Mononuclear cell (primary cell): ENCODE results near the gene PRELP. TPM values are rescaled to one million over a fixed set of nuclear protein-coding genes. Genes with fewer than 3 reads are reported as not detected.
"Not testable (repeated sequence)": the region's sequence is repeated elsewhere in the genome, so short reads cannot be mapped to it uniquely, and the experiment has no call there.

Source experiments
- H3K27me3 ChIP-seq: 2 replicates; pipeline ENCODE4 v1.6.0; 2011; ENCODE audit warnings: low read length, control low read depth; ENCODE audit not compliant: insufficient read depth
- H3K4me1 ChIP-seq: 2 replicates; pipeline ENCODE4 v1.5.1; 2011; ENCODE audit warnings: mild to moderate bottlenecking, low read length, control low read depth; ENCODE audit not compliant: insufficient read depth
- H3K4me3 ChIP-seq: 2 replicates; pipeline ENCODE4 v1.5.1; 2011; ENCODE audit warnings: mild to moderate bottlenecking, low read length, moderate library complexity
- H3K9me3 ChIP-seq: 2 replicates; pipeline ENCODE4 v1.5.1; 2011; ENCODE audit warnings: low read depth, mild to moderate bottlenecking, control low read depth, low read length
- total RNA-seq: library from RNA; depleted of rRNA; stranded (reverse); fragments of >200 nt; gene quantifications from one replicate; pipeline ENCODE4 v1.2.3, GENCODE V29; 2012

The PRELP gene
- not detected for total RNA-seq

DNA sequence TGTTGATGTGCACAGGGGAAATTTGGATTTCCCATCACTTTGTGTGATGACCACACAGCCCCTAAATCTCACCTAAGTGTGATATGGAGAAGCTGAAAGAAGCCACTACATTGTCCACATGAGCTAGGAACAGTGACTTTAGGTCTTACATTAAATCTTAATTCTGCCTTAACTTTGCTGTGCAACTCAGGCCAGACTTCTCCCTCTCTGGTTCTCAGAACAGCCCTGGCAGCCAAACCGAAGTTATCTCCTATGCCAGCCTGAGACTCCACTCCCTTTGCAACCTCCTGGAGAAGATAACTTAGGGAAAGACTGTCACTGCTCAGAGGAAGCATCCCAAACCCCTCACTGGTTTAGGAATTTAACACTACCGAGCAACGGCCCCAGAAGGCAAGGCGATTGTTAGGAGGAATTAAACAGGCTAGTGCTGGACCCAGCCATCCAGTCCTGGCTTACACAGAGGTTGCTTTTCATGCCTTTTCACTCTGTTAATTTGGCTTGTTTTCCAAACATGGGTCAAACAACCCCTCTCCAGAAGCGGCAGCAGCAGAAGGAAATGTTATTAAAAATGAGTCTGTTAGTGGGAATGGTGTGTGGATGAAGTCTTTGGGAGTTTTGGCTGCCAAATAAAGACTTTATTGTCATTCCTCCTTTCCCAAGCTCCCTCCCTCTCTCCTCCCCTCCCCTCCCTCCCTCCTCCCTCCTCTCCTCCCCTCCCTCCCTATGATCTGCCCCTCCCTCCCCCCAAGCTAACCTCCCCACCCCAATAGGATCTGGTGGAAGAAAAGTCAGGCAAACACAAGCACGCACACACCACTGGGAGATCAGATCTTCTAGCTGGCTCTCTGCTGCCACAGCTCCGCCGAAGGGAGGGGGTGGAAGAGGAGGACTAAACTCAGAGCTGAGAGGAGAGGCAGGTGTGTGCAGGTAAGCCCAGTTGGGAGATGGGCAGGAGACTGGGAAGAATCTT, at the start of gene PRELP:
Gene PRELP (plus strand): TSS at position 795 of the 970 bp plus-strand sequence. CDS start 7,379 bp downstream, outside the sequence.
- Histone ChIP-seq H3K27me3 (no peaks in the 10 kb centered on the region), H3K4me1 (peaks cover 6% of the 10 kb centered on the region), H3K4me3 (no peak within 1 kb of the TSS), H3K9me3 (no peaks in the 10 kb centered on the region)

DNA sequence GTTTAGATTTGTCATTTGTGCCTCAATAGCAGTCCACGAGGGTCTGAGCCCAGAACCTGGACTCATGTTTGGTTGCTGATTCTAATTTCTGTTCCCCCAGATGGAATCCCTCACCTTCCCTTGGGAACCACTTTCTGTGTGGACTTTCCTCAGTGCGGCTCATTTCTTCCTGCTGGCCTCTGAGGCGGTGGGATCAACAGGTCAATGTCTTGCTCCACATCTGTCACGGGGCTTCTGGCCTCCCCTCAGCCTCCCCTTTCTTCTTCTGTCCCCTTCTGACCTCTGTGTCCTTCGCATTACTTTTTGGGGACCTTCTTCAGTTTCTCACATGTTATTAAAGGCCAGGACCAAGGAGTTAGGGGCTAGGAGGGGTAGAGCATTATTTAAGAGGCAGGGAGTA, 49.2 kb upstream of the PRELP start:
- Histone ChIP-seq H3K27me3 (no peaks in the 10 kb centered on the region), H3K9me3 (no peaks in the 10 kb centered on the region), H3K4me3 (no peak overlapping the region), H3K4me1 (peaks cover 6% of the 10 kb centered on the region)

DNA sequence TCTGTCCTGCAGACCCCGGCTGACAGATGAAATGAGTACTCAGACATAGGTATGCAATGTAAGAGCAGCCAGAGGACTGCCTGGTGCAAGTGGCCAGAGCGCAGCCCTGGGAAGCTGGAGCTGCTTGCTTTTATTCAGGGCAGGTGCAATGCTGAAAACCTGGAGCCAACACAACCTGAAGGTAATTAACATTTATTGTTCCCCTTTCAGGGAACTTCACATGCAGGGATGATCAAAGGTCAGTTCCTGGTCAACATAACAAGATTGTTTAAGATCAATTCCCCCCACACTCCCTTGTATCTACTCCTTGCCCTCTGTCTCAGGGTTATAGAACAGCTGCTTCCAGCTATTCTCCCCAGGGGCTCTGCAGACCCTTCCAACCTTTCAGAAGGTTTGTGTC, 48.7 kb upstream of the PRELP start:
- no peaks in the 10 kb centered on the region for H3K9me3 ChIP-seq
- H3K4me3 ChIP-seq = no peak overlapping the region
- H3K27me3 ChIP-seq = no peaks in the 10 kb centered on the region
- peaks cover 6% of the 10 kb centered on the region for H3K4me1 ChIP-seq

DNA sequence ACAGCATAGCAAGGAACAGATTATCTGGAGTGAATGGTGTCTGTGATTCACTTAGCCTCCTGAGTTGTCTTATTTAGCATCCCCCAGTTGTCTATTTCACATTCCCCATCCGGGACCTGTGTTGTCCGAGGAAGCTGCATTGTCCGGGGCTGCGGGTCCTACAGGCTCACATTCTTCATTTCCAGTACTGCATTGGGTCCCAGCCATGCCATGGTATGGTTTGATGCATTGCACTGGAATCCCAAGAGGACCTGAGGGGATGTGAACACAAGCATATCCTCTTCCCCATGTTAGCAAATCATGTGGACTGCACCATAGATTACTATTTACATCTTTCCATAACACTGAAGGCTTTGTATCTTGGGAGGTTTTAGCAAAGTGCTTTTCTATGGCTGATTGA, 48.2 kb upstream of the PRELP start:
- Histone ChIP-seq H3K9me3 (no peaks in the 10 kb centered on the region), H3K4me3 (no peak overlapping the region), H3K4me1 (peaks cover 6% of the 10 kb centered on the region), H3K27me3 (no peaks in the 10 kb centered on the region)

DNA sequence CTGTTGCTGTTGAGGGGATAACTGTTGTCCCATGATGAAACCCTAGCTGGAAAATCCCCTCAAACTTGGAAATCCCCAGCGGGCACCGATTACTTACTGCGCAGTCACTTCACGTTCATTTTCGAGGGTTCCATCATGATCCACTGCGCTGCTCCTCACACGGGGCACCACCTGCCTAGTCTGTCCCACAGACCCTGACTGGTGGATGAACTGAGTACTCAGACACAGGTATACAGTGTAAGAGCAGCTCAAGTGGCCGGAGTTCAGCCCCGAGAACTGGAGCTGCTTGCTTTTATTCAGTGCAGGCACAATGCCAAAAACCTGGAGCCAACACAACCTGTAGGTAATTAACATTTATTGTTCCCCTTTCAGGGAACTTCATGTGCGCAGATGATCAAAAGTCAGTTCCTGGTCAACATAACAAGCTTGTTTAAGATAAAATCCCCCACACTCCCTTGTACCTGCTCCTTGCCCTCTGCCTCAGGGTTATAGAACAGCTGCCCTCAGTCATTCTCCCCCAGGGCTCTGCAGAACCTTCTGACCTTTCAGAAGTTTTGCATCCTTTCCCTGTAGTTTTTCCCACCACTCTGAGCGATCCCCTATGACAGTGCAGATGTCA, 46.5 kb upstream of the PRELP start:
- no peak overlapping the region for H3K4me3 ChIP-seq
- no peaks in the 10 kb centered on the region for H3K27me3 ChIP-seq
- H3K9me3 ChIP-seq = no peaks in the 10 kb centered on the region
- H3K4me1 ChIP-seq = peaks cover 6% of the 10 kb centered on the region

DNA sequence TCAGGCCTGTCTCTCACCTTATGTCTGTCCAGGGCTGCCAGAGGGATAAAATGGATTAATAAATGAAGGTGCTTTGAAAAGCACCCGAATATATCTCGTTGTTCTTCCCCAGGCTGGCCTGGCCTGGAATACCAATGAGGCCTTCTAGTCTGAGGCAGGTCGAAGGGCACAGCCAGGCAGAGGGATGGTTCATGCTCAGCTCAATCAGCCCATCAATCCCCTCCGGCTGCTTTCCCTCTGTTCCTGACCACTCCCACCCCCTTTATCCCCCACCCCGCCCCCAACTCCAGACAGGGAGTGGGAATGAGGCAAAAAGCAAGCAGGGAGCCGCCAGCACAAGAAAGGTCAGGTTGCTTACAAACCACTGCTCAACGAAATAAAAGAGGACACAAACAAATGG, 40.0 kb upstream of the PRELP start:
- Histone ChIP-seq H3K27me3 (no peaks in the 10 kb centered on the region), H3K9me3 (no peaks in the 10 kb centered on the region), H3K4me1 (no peaks in the 10 kb centered on the region), H3K4me3 (no peak overlapping the region)

DNA sequence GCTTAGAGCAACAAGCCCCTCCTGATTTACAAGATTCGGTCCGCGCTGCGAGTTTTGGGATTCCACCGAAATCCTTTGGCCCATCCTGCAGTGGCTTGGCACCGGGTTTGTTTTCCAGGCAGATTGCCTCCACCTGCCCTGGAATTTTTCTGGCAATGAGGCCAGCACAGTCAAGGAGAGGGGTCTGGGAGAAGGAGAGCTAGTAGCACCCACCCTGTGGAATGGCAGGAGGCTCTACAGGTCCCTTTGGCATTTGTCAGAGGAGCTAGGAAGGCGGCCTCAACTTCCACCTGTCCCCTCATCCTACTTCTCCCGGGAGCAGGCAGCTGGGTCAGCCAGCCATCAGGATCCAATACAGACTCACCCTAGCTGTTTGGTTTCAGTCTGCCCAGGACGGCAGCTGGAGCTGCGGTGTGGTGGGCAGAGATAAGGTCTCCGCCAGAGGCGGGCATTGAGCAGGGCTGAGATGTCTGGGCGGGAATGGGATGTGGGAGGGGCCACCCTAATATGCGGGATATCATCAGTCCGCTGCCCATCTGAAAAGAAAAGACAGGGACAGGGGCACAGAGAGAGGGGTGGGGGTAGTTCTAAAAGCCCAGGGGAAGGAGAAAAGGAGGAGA, 37.8 kb upstream of the PRELP start:
- Histone ChIP-seq H3K27me3 (no peaks in the 10 kb centered on the region), H3K4me3 (no peak overlapping the region), H3K9me3 (no peaks in the 10 kb centered on the region), H3K4me1 (no peaks in the 10 kb centered on the region)

DNA sequence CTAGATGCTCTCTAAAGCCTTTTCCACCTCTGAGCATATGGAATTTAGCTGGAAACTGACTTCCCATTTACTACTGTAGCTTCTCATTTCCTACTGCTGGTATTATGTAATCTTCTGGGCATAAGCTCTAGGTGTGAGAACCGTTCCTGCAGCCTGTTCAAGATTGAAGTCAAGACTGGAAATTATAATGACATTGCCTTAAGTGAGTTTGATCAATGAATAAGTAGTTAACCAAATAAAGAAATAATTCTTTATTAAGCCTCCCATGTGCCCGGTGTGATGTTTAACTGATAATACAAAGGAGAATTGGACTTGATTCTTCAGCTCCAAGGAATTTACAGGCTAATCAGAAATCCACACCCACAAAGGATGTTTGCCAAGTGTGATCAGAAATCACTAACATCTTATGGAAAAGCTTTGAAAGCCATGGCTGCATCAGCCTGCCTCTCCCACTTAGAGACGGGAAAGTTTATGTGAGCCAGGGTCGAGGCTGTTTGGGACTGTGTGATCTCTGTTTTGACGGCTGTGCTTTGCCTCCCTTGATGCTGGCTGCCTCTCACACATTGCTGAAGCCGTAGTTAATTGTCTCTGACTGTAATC, 36.4 kb upstream of the PRELP start:
- H3K27me3 ChIP-seq = no peaks in the 10 kb centered on the region
- H3K4me3 ChIP-seq = no peak overlapping the region
- no peaks in the 10 kb centered on the region for H3K9me3 ChIP-seq
- no peaks in the 10 kb centered on the region for H3K4me1 ChIP-seq

DNA sequence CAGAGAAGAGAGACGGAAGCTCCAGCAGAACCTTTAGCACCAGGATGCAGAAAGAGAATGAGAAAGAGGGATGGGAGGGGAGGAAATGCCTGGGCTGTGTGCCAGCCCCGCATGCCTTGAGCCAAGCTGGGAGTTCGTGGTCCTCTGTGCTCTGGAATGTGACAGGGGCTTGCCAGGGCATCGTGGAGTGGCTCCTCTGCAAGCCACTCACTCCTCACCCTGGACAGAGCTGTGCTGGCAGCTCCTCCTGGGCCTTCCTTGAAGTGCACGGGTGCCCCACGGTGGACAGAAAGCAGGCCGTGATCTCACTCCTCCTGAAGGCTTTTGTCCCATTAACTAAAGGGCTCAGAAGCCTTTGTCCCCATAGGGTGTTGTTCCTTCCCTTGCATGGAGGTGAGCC, 34.8 kb upstream of the PRELP start:
- Histone ChIP-seq H3K4me3 (no peak overlapping the region), H3K9me3 (no peaks in the 10 kb centered on the region), H3K27me3 (no peaks in the 10 kb centered on the region), H3K4me1 (no peaks in the 10 kb centered on the region)

DNA sequence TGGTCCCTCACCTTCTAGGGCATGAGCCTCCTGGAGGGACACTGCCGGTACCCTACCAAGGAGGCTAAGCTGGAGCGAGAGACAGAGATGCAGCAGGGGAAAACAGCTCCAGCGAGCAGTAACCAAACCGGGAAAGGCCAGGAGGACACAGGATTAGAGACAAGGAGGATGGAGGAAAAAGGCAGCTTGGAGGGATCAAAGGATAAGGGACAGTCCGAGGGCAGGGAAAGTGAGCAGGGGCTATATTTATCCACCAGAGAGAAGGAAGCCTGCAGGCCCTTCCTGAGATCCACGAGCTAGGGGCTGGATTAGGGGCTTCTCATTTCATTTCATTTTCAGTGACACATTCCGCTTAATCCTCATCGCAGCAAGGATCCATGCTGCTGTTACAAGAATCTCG, 33.8 kb upstream of the PRELP start:
- H3K27me3 ChIP-seq = no peaks in the 10 kb centered on the region
- peaks cover 2% of the 10 kb centered on the region for H3K4me1 ChIP-seq
- H3K9me3 ChIP-seq = no peaks in the 10 kb centered on the region
- no peak overlapping the region for H3K4me3 ChIP-seq

DNA sequence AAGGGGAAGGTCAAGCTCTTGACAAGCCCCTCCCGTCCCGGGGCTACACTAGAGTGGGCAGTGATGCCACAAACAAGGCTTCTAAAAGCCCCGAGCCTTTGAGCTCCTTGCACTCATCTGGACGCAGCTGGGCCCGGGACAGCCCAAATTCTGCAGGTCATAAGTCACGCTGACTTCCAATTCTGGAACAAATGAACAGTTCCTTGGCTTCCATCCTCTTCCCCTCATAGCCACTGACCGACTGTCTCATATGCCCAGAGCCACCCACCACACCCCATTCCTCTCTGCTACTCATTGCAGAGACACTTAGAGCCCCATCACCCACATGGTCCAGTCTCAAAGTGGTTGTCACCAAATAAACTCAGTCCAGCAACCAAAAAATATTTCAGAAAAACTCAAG, 32.8 kb upstream of the PRELP start:
- Histone ChIP-seq H3K4me1 (peaks cover 8% of the 10 kb centered on the region), H3K27me3 (no peaks in the 10 kb centered on the region), H3K9me3 (no peaks in the 10 kb centered on the region), H3K4me3 (no peak overlapping the region)

DNA sequence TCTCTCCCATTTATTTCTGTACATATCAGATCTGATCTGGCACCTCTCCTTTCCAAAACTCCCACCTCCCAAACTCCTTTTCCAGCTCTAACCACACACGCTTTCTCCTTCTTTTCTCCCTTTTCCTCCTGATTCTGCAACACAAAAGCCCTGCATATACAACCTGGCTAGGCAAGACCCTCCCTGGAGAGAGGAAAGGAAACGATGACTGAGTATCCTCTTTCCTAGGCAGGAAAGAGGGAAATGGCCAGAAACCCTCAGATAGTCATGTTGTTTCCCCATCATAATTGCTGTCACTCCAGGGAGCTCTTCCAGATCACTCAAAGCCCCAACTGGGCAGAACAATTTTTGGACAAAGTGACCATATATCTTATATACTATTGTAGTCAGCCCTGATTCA, 32.3 kb upstream of the PRELP start:
- no peak overlapping the region for H3K4me3 ChIP-seq
- no peaks in the 10 kb centered on the region for H3K9me3 ChIP-seq
- peaks cover 8% of the 10 kb centered on the region for H3K4me1 ChIP-seq
- H3K27me3 ChIP-seq = no peaks in the 10 kb centered on the region

DNA sequence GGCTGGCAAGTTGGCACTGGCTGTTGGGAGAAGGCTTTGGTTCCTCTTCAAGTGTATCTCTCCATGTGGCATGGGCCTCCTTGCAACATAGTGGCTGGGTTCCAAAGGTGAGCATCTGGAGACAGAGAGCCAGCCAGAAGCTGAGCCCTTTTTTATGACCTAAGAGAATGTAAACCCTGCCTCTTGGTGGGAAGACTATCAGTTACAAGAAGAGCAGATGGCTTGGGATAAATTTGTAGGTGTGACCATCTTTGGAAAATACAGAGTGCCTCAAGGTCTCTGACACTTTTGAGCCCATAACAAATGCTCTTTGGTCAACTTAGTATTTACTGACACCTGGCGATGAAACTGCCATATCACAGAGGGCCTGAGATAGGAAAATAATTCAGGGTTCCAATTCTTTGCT, 31.4 kb upstream of the PRELP start:
- no peaks in the 10 kb centered on the region for H3K9me3 ChIP-seq
- peaks cover 8% of the 10 kb centered on the region for H3K4me1 ChIP-seq
- no peaks in the 10 kb centered on the region for H3K27me3 ChIP-seq
- no peak overlapping the region for H3K4me3 ChIP-seq

DNA sequence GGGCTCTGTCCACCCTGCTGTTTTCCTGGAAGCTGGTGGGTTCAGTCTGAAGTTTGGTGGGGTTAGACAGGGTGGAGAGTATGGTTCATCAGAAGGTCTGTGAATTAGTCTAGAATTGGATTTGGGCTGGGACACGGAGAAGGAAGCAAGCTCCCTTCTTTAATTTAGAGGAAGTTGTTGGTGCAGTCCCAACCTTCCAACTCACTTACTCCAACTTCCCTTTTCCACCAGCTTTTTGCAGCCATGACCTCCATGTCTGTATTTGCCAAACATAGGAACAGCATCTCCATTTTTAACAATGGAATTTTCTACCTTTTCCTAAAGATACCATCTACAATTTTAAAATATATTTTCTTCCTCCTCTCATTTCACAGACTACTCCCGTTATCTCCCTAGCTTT, 28.5 kb upstream of the PRELP start:
- Histone ChIP-seq H3K27me3 (peaks cover 3% of the 10 kb centered on the region), H3K4me3 (no peak overlapping the region), H3K4me1 (peaks cover 8% of the 10 kb centered on the region), H3K9me3 (no peaks in the 10 kb centered on the region)

DNA sequence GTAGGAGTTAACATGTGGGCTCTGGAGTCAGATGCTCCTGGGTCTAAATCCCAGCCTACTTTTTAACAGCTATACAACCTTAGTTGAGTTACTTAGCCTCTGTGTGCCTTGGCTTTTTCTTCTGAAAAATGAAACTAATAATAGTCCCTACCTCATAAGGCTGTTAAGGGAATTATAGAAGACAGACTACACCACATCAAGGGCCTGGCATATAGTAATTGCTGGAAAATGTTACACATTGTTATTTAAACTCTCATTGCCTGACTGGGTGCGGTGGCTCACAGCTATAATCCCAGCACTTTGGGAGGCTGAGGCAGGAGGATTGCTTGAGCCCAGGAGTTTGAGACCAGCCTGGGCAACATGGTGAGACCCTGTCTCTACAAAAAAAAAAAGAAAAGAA, 28.0 kb upstream of the PRELP start:
- not testable (repeated sequence) for H3K4me3 ChIP-seq, H3K9me3 ChIP-seq, H3K4me1 ChIP-seq, H3K27me3 ChIP-seq
